GM12864 (cell line): Measurements from ENCODE around the gene RAB17.

Source experiments
- DNase-seq: peaks from one replicate; pipeline ENCODE4 v3.0.0-alpha.2; 2011; ENCODE audit warnings: low read depth
- H3K4me3 ChIP-seq: 2 replicates; pipeline ENCODE4 v1.5.1; 2011; ENCODE audit warnings: mild to moderate bottlenecking, low read depth, low read length, control low read depth
- CTCF ChIP-seq: IDR thresholded peaks from 2 replicates; pipeline ENCODE4 v1.5.1; 2011; ENCODE audit warnings: low read depth, mild to moderate bottlenecking, moderate library complexity, low read length, control low read depth, inconsistent platforms; ENCODE audit errors: missing control alignments

Gene RAB17

DNA sequence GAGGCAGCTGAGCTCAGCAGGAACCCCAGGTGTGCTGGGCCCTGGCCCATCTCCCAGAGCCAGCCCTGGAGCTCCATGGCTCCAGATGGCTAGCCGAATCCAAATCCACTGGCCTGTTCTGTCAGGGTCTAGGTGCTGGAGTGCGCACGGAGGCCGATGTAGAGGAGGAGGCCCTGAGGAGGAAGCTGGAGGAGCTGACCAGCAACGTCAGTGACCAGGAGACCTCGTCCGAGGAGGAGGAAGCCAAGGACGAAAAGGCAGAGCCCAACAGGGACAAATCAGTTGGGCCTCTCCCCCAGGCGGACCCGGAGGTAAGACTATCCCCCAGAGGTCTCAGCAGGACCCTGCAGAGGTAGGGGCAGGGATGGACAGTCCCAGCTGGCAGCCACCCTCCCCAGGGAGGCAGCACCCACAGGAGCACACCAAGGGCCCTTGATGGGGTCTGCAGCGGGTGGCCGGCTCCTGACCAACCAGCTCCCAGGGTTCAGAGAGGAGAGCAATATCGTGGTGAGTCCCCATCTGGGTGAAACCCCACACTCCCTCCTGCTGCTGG, 50.2 kb downstream of the RAB17 start:
- DNase-seq: no peak
- no peak for TF ChIP-seq CTCF
- no peak overlapping the region for H3K4me3 ChIP-seq

DNA sequence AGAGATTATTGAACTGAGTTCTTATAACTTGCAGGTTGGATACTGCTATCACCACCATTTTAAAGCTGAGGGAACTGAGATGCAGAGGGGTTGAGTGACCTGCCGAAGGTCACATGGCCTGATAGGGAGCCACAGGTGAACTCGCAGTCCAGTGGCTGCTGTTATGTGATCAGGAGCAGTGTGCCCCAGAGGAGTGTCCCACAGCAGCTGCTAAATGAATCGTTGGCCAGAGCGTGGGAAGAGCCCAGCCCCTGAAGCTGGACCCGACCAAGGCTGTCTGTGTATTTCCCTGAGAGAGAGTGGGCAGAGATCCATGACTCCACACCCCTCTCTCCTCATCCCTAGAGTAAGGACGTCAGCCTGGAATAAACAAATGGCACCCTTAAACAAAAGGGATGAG, 50.9 kb downstream of the RAB17 start:
- DNase-seq: no peak
- H3K4me3 ChIP-seq: no peak overlapping the region
- no peak for TF ChIP-seq CTCF

DNA sequence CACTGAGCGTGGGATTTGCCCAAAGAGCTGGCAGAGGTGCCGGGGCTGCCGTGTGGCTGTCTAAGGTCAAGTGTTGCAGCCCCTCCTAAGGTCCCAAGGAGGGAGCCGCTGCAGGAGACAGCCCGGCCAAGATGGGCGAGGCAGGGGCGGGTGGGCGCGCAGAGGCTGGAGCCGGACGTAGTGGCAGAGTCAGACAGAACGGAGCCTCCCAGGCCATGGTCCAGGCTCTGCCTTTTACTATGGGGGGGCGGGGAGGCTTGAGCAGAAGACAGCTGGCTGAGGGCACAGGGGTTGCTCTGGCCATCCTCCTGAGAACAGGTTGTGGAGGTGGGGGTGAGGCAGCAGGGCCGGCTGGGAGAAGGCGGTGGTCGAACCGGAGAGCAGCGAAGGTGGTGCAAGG, 51.6 kb downstream of the RAB17 start:
- TF ChIP-seq CTCF: no peak
- no peak overlapping the region for H3K4me3 ChIP-seq

DNA sequence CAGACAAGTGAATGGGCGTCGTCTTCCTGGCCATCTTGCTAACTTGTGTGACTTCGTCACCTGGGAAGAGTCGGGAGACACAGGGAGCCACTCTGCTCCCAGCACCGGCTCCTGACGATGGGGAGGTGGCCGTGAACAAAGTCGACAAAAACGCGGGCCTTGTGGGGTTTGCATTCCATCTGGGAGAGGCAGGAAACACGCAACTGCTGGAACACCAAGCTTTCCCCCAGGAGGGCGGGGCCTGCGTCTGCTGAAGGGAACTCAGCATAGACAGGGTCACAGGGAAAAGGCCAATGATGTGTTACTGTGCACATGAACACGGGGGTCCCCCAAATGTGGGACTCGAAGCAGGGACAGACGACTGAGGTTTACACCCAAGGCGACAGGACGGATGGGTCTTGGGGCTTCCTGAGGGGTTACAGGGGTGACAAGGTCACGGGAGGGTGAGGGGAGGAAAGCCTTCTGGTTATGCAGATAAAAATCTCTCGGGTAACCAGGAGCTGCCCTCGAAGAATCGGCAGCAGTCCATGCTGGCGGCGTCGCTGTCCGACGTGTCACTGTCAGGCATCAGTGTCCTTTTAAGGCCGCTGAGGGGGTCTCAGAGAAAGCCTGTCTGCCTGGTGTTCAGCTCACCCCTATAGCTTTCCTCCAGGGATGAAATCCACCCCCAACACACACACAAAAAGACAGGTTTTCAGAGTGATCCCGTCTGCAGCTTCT, 52.4 kb downstream of the RAB17 start:
- no peak overlapping the region for H3K4me3 ChIP-seq
- no peak for TF ChIP-seq CTCF
- no peak for DNase-seq

More for the DNA sequence above, 51.6 kb downstream of the RAB17 start:
- no peak for DNase-seq

DNA sequence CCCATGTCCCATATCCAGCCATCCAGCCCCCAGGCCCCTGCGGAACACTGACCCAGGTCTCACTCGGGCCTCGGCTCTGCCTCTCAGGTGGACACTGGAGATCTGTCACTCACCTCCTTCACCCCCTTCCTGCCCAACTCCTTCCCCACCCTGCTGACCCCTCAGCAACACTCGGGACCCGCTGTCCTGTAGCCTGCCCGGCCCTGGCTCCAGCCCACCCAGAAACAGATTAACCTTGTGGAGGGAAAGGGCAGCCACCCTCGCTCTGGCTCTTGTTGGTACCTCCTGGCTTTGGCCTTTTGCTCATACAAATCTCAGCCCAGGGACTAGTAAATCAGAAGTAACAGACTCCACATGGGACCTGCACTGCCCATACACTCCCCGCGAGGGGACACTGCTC, 53.9 kb downstream of the RAB17 start:
- no peak for DNase-seq
- no peak overlapping the region for H3K4me3 ChIP-seq
- TF ChIP-seq CTCF: no peak

DNA sequence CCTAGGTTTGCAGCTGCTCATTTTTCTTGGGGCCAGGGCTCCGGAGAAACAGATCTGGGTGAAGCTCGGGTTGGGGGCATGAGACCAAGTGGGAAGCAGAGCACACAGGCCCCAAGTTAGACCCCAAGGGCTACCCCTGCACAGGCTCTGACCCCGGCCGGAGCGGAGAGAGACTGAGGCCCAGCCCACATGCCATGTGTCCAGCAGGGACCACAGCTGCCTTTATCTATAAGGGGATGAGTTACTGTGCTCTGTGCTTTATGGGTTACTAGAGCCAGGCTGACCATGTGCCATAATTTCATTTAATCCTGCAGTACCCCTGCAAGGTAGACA, 54.5 kb downstream of the RAB17 start:
- DNase-seq: no peak
- TF ChIP-seq CTCF: no peak
- H3K4me3 ChIP-seq: no peak overlapping the region

- no peak for TF ChIP-seq CTCF
- no peak overlapping the region for H3K4me3 ChIP-seq
- no peak for DNase-seq
Observed at GRCh38 chr2:237535385-237536082, 55.0 kb downstream of the RAB17 start.
